Fibroblast of villous mesenchyme (primary cell): ENCODE results near the gene CDK6. TPM values are rescaled to one million over a fixed set of nuclear protein-coding genes. Genes with fewer than 3 reads are reported as not detected.

Experiments used
- DNase-seq: peaks from one replicate; pipeline ENCODE4 v3.0.0-alpha.2; 2010; ENCODE audit warnings: low read depth
- H3K4me3 ChIP-seq: 2 replicates; pipeline ENCODE4 v1.5.1; 2011; ENCODE audit warnings: low read depth, mild to moderate bottlenecking, low read length
- total RNA-seq: library from RNA; depleted of rRNA; stranded (reverse); fragments of >200 nt; gene quantifications from 2 replicates; pipeline ENCODE4 v1.2.3, GENCODE V29; 2012
- TF ChIP-seq, protein P1 (sequence below): IDR thresholded peaks from 2 replicates; pipeline ENCODE4 v1.5.1; 2012; ENCODE audit warnings: low read depth, mild to moderate bottlenecking, low read length; ENCODE audit not compliant: insufficient read depth

The CDK6 gene
- total RNA-seq, 1 donor: 30.7 TPM

DNA sequence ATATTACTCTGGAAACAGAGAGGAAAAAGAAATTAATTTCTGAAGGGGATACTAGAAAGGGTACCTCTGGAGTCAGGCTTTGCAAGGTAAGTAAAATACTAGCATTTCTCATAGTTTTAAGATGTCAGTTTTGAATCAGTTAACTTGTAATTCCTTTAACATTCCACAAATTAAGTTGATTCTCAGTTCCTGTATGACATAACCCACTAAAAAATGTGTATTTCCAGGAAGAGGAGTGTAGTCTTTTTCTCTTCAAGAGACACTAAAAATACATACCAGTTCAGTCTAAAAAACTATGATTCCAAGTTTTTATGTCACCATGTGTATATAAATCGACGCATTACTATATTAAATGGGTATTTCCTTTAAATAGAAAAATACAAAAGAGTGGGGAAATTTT lies 113.2 kb downstream of the CDK6 start:
- TF ChIP-seq, protein P1, sequence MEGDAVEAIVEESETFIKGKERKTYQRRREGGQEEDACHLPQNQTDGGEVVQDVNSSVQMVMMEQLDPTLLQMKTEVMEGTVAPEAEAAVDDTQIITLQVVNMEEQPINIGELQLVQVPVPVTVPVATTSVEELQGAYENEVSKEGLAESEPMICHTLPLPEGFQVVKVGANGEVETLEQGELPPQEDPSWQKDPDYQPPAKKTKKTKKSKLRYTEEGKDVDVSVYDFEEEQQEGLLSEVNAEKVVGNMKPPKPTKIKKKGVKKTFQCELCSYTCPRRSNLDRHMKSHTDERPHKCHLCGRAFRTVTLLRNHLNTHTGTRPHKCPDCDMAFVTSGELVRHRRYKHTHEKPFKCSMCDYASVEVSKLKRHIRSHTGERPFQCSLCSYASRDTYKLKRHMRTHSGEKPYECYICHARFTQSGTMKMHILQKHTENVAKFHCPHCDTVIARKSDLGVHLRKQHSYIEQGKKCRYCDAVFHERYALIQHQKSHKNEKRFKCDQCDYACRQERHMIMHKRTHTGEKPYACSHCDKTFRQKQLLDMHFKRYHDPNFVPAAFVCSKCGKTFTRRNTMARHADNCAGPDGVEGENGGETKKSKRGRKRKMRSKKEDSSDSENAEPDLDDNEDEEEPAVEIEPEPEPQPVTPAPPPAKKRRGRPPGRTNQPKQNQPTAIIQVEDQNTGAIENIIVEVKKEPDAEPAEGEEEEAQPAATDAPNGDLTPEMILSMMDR: no peak
- DNase-seq: no peak
- no peak overlapping the region for H3K4me3 ChIP-seq

DNA sequence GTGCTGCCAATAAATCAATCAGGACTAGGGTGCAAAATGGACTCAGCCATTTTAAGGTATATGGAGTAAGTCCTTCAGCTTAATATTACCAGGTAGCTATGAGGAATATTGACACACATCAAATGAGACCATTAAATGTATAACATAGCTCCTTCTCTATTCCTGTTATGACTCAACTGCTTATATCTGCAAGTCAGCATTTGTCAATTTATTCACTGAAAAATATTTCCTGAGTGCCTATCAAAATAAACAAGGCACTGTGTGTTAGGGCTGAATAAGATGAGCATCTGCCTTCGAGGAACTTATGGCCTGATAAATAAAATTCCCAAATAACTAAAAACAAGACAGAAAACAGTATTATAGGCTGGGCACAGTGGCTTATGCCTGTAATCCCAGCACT lies 113.8 kb downstream of the CDK6 start:
- DNase-seq: no peak

DNA sequence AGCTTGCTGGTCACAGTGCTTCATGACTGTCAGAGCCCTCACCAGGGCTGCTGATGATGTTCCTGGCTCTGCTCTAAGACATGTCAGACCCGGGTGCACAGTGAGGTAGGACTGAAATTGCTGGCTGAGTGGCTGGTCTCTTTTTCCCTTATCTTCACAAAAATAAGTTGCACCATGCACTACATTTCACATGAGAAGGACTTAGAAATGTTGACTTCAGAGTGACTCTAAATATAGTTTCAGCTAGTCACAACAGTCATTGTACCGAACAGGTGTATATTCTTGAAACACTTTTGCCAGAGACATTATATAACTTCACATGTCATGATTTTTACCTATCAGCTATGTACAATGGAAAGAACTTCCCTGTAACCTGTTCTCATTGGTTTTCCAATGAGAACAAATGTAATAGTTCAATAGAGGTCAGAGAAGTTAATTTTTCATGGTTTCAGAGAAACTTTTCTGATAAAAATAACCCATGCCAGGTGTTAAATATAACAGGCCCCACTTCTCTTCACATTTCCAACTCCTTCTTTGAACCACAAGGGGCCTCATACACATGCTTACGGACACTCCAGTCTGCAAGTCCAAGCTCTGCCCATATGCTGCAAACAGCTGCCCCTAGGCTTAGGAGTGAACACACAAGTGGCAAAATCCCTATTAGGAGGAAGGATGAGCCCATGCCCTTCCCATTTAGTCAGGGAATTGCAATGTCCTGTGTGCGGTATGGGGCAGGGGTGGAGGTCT lies 115.6 kb downstream of the CDK6 start:
- TF ChIP-seq, protein P1: peak; percentile 5
- no peak for DNase-seq

More for the DNA sequence above, 113.8 kb downstream of the CDK6 start:
- H3K4me3 ChIP-seq: no peak overlapping the region
- TF ChIP-seq, protein P1: no peak

DNA sequence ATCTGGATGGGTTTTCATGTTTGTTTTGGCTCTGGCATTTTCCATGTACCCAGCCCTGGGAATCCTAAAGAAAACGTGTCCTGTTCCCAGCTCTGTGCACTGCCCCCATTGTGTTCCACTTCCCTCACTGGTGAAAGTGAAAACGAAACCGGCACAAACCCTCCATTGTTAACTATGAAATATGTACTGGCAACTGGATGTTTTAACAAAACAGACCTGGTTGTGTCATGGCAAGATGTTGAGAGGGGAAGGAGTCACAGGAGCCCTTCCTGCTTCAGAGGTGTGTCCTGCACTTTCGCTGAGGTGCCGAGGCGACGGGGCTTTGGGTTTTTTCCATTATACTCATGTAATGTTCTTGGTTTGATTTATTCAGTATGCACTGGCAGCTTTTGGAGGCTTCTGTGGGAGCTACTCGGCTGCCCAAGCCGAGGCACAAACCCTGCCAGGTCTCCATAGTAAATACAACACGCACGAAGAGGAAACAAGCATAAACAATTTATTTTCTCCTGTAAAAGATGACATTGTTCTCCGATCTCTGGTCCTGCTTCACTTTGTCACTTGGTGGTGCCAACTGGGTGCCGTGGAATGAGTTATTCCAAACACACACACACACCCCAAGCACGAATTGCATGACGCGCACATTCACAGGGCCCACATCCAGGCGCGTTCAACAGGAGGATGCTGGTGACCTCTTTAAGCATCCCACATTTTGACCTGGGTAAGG lies 118.2 kb downstream of the CDK6 start:
- peak overlapping the region; percentile 46 for H3K4me3 ChIP-seq
- TF ChIP-seq, protein P1: no peak
- DNase-seq: peak; percentile 71

More for the DNA sequence above, 115.6 kb downstream of the CDK6 start:
- no peak overlapping the region for H3K4me3 ChIP-seq

DNA sequence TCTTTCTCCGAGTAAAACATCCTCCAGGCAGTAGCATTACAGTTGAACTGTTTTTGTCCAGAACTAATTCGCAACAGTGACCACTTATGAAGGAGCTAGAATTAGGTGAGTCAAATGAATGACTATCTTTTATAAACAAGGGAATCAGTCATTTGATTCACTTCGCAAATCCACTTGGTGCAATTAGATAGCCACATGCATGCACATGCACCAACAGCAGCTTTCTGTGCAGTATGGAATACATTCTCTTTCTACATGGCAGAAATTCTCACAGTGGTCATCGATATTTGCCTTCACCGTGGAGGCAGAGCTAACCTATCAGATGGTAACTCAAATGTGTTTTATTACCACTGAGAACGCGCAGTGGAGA lies 118.8 kb downstream of the CDK6 start:
- DNase-seq: no peak
- TF ChIP-seq, protein P1: no peak
- H3K4me3 ChIP-seq: peak overlapping the region; percentile 46

DNA sequence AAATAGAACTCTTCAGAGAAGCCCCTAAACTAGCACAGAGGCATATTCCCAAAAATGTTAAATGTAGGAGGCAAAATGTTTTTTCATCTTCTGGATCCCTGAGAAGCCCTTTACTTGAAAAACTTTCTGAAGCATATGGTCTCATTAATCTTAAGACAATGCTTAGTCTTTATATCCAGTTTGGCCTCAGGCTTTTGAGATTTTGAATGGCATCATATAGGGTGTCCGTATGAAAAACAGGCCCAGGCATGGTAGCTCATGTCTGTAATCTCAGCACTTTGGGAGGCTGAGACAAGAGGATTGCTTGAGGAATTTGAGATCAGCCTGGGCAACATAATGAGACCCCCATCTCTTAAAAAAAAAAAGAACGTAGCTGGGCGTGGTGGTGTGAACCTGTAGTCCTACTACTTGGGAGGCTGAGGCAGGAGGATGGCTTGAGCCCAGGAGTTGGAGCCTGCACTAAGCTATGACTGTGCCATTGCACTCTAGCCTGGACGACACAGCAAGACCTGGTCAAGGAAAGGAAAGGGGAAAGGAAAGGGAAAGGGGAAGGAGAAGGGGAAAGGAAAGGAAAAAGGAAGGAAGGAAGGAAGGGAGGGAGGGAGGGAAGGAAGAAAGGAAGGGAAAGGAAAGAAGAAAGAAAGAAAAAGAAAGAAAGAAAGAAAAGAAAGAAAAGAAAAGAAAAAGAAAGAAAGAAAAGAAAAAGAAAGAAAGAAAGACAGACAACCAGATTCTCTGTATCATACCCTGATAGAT lies 119.4 kb downstream of the CDK6 start:
- TF ChIP-seq, protein P1: no peak
- no peak for DNase-seq
- no peak overlapping the region for H3K4me3 ChIP-seq
